Panc1 (cell line): ENCODE results near the gene ME2. TPM values are rescaled to one million over a fixed set of nuclear protein-coding genes. Genes with fewer than 3 reads are reported as not detected.

Experiments
- ATAC-seq: fragments of 200-7000 bp; cut with Tn5 transposase; 2 replicates; pipeline ENCODE4 v1.9.1; 2020; ENCODE audit warnings: mild to moderate bottlenecking, moderate library complexity
- BruUV-seq: library from RNA; stranded (reverse); fragments of 400-500 nt; replicated peaks from 2 replicates; lab custom pipeline; 2021; lab: Mats Ljungman, UMichigan
- CTCF ChIA-PET: fragments of 300-600 bp; sonication (Branson Sonifier 250); formaldehyde crosslinking; loops from one replicate; lab custom pipeline; 2022; ENCODE audit warnings: antibody characterized with exemption; lab: Charles Lee
- POLR2A ChIA-PET: fragments of 300-600 bp; sonication (Branson Sonifier 250); formaldehyde crosslinking; loops from one replicate; lab custom pipeline; 2022; ENCODE audit warnings: antibody characterized with exemption; lab: Charles Lee
- DNase-seq: peaks from one replicate; pipeline ENCODE4 v3.0.0-alpha.2; 2010; ENCODE audit warnings: low read depth, low spot score
- H3K27ac ChIP-seq: 2 replicates; pipeline ENCODE4 v1.5.1; 2011; ENCODE audit warnings: mild to moderate bottlenecking, low read length, inconsistent platforms
- H3K27me3 ChIP-seq: fragments of 200-500 bp; sonication (Bioruptor generic); 2 replicates; pipeline ENCODE4 v1.6.0; 2014; ENCODE audit warnings: low read length, inconsistent platforms; ENCODE audit not compliant: control insufficient read depth, insufficient read depth
- H3K36me3 ChIP-seq: fragments of 200-500 bp; sonication (Bioruptor generic); 2 replicates; pipeline ENCODE4 v1.5.1; 2014; ENCODE audit warnings: inconsistent platforms, mild to moderate bottlenecking, low read length, moderate library complexity; ENCODE audit not compliant: control insufficient read depth, insufficient read depth
- H3K4me1 ChIP-seq: 2 replicates; pipeline ENCODE4 v1.5.1; 2011; ENCODE audit warnings: inconsistent platforms, mild to moderate bottlenecking, low read length, moderate library complexity; ENCODE audit not compliant: control insufficient read depth, insufficient read depth
- H3K4me3 ChIP-seq, 2 experiments: 2 replicates each; pipeline ENCODE4 v1.5.1; 2011 to 2012; ENCODE audit warnings: low read depth in 2 of 2, low read length in 2 of 2, mild to moderate bottlenecking in 2 of 2, inconsistent platforms in 1 of 2, moderate library complexity in 1 of 2
- H3K9me3 ChIP-seq: fragments of 200-500 bp; sonication (Bioruptor generic); 2 replicates; pipeline ENCODE4 v1.5.1; 2014; ENCODE audit warnings: low read depth, mild to moderate bottlenecking, inconsistent platforms, low read length, moderate library complexity; ENCODE audit not compliant: control insufficient read depth, insufficient read depth
- CTCF ChIP-seq: fragments of 450-650 bp; IDR thresholded peaks from 2 replicates; pipeline ENCODE4 v1.5.1; 2017; ENCODE audit warnings: mild to moderate bottlenecking
- POLR2AphosphoS5 ChIP-seq: IDR thresholded peaks from 2 replicates; pipeline ENCODE4 v1.6.1; 2012; ENCODE audit warnings: mild to moderate bottlenecking, low read depth, low read length, moderate library complexity
- SIN3A ChIP-seq: IDR thresholded peaks from 2 replicates; pipeline ENCODE4 v1.6.1; 2012; ENCODE audit warnings: low read depth, mild to moderate bottlenecking, low read length, moderate library complexity, borderline replicate concordance; ENCODE audit not compliant: insufficient read depth
- TCF7L2 ChIP-seq: IDR thresholded peaks from 2 replicates; pipeline ENCODE4 v1.6.1; 2011; ENCODE audit warnings: mild to moderate bottlenecking, low read depth, low read length, inconsistent platforms
- in situ Hi-C: cut with HindIII; loops from 2 replicates; pipeline ENCODE4 v1.10.0; 2016; ENCODE audit warnings: low sequenced_read_pairs, low pct_unique_long_range_greater_than_20kb
- intact Hi-C: fragments of 100-400 bp; cut with micrococcal nuclease; formaldehyde crosslinking; loops from one replicate; pipeline ENCODE4 v1.10.0; 2022; ENCODE audit not compliant: unreplicated experiment
- total RNA-seq: library from RNA; stranded (reverse); gene quantifications from one replicate; pipeline ENCODE4 v1.2.1, GENCODE V29; 2021; ENCODE audit not compliant: unreplicated experiment
- TF ChIP-seq, protein P1 (sequence below), 2 experiments: IDR thresholded peaks; 2 replicates each; pipeline ENCODE4 v1.6.1; 2011 to 2012; ENCODE audit warnings: low read depth in 2 of 2, control low read depth in 1 of 2, low read length in 1 of 2, mild to moderate bottlenecking in 1 of 2, moderate library complexity in 1 of 2; ENCODE audit not compliant: insufficient read depth in 1 of 2

ME2 gene
- total RNA-seq, 1 experiment from 2014 or later: 38.2 TPM

- ATAC-seq (no peak), DNase-seq (no peak)
- Histone ChIP-seq H3K27ac (no peak overlapping the region), H3K4me1 (no peaks in the 10 kb centered on the region), H3K9me3 (no peaks in the 10 kb centered on the region), H3K36me3 (no peaks in the 10 kb centered on the region), H3K27me3 (no peaks in the 10 kb centered on the region), H3K4me3 (no peak overlapping the region)
- intact Hi-C loops (no loop called here), in situ Hi-C loops (no loop called here)
- ChIA-PET CTCF (no interaction called here), POLR2A (interaction anchor here (0.6 kb wide), 1 partner anchor 333 kb away, joined by 3 read pairs; no protein-coding TSS in a partner anchor)
- BruUV-seq: no TSS peak
- TF ChIP-seq CTCF: no peak
- TF ChIP-seq, protein P1, sequence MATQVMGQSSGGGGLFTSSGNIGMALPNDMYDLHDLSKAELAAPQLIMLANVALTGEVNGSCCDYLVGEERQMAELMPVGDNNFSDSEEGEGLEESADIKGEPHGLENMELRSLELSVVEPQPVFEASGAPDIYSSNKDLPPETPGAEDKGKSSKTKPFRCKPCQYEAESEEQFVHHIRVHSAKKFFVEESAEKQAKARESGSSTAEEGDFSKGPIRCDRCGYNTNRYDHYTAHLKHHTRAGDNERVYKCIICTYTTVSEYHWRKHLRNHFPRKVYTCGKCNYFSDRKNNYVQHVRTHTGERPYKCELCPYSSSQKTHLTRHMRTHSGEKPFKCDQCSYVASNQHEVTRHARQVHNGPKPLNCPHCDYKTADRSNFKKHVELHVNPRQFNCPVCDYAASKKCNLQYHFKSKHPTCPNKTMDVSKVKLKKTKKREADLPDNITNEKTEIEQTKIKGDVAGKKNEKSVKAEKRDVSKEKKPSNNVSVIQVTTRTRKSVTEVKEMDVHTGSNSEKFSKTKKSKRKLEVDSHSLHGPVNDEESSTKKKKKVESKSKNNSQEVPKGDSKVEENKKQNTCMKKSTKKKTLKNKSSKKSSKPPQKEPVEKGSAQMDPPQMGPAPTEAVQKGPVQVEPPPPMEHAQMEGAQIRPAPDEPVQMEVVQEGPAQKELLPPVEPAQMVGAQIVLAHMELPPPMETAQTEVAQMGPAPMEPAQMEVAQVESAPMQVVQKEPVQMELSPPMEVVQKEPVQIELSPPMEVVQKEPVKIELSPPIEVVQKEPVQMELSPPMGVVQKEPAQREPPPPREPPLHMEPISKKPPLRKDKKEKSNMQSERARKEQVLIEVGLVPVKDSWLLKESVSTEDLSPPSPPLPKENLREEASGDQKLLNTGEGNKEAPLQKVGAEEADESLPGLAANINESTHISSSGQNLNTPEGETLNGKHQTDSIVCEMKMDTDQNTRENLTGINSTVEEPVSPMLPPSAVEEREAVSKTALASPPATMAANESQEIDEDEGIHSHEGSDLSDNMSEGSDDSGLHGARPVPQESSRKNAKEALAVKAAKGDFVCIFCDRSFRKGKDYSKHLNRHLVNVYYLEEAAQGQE (IDR thresholded peaks at IDR 0.05; ENCODE audit: insufficient read depth in 1 of 2, low read depth in 2 of 2, low read length in 1 of 2): no peak
- no peak for TF ChIP-seq POLR2AphosphoS5
- TF ChIP-seq TCF7L2: no peak
- no peak for TF ChIP-seq SIN3A
Measured at GRCh38 chr18:50836521-50836957, 42.4 kb upstream of the ME2 start.

GRCh38 chr18:50839341-50839740 is 39.6 kb upstream of the ME2 start:
- no TSS peak for BruUV-seq
- ATAC-seq (no peak), DNase-seq (no peak)
- Histone ChIP-seq H3K27me3 (no peaks in the 10 kb centered on the region), H3K9me3 (no peaks in the 10 kb centered on the region), H3K27ac (no peak overlapping the region), H3K36me3 (no peaks in the 10 kb centered on the region), H3K4me3 (no peak overlapping the region), H3K4me1 (no peaks in the 10 kb centered on the region)
- no peak for TF ChIP-seq SIN3A
- no peak for TF ChIP-seq CTCF
- TF ChIP-seq, protein P1 (IDR thresholded peaks at IDR 0.05; ENCODE audit: insufficient read depth in 1 of 2, low read depth in 2 of 2, low read length in 1 of 2): no peak
- CTCF ChIA-PET: interaction anchor here (0.6 kb wide), 1 partner anchor 217 kb away, joined by 11 read pairs; no protein-coding TSS in a partner anchor
- intact Hi-C loops: no loop called here
- POLR2A ChIA-PET: no interaction called here
- in situ Hi-C loops: no loop called here
